Hepatocyte (in vitro differentiated cells): ENCODE data around the gene AHCTF1. TPM values are rescaled to one million over a fixed set of nuclear protein-coding genes. Genes with fewer than 3 reads are reported as not detected.

Source experiments
- DNase-seq: peaks from one replicate; pipeline ENCODE4 v3.0.0-alpha.2; 2016; ENCODE audit warnings: low spot score
- H2AFZ ChIP-seq: fragments of 200-600 bp; sonication (generic); 2 replicates; pipeline ENCODE4 v1.6.0; 2016; ENCODE audit warnings: antibody characterized with exemption, mild to moderate bottlenecking
- H3K27ac ChIP-seq: fragments of 200-600 bp; sonication (generic); 2 replicates; pipeline ENCODE4 v1.5.1; 2016; ENCODE audit warnings: mild to moderate bottlenecking
- H3K27me3 ChIP-seq: fragments of 200-600 bp; sonication (generic); 2 replicates; pipeline ENCODE4 v1.6.1; 2016
- H3K36me3 ChIP-seq: fragments of 200-600 bp; sonication (generic); replicated peaks from 2 replicates; pipeline ENCODE4 v1.5.1; 2016; ENCODE audit warnings: low read depth; ENCODE audit not compliant: insufficient read depth
- H3K4me1 ChIP-seq: fragments of 200-600 bp; sonication (generic); 2 replicates; pipeline ENCODE4 v1.5.1; 2016; ENCODE audit warnings: mild to moderate bottlenecking, moderate library complexity; ENCODE audit not compliant: insufficient read depth
- H3K4me2 ChIP-seq: fragments of 200-600 bp; sonication (generic); 2 replicates; pipeline ENCODE4 v1.6.0; 2016
- H3K4me3 ChIP-seq: fragments of 200-600 bp; sonication (generic); 2 replicates; pipeline ENCODE4 v1.5.1; 2016; ENCODE audit warnings: mild to moderate bottlenecking
- H3K79me2 ChIP-seq: fragments of 200-600 bp; sonication (generic); 2 replicates; pipeline ENCODE4 v1.6.0; 2017; ENCODE audit warnings: mild to moderate bottlenecking
- H3K9me2 ChIP-seq: fragments of 200-600 bp; sonication (generic); replicated peaks from 2 replicates; pipeline ENCODE4 v1.6.0; 2017; ENCODE audit warnings: mild to moderate bottlenecking; ENCODE audit not compliant: insufficient read depth
- H3K9me3 ChIP-seq: fragments of 200-600 bp; sonication (generic); 2 replicates; pipeline ENCODE4 v1.5.1; 2016; ENCODE audit warnings: low read depth, mild to moderate bottlenecking
- H4K20me1 ChIP-seq: fragments of 200-600 bp; sonication (generic); 2 replicates; pipeline ENCODE4 v1.6.0; 2016; ENCODE audit warnings: mild to moderate bottlenecking; ENCODE audit not compliant: insufficient read depth, poor library complexity, severe bottlenecking
- CTCF ChIP-seq: fragments of 200-600 bp; sonication (generic); IDR thresholded peaks from 2 replicates; pipeline ENCODE4 v1.5.1; 2016; ENCODE audit warnings: antibody characterized with exemption, mild to moderate bottlenecking; ENCODE audit not compliant: poor library complexity
- EZH2 ChIP-seq: fragments of 200-600 bp; sonication (generic); IDR thresholded peaks from 2 replicates; pipeline ENCODE4 v1.6.1; 2016; ENCODE audit warnings: antibody characterized with exemption, mild to moderate bottlenecking, borderline replicate concordance
- EZH2phosphoT487 ChIP-seq: fragments of 200-600 bp; sonication (generic); IDR thresholded peaks from one replicate; pipeline ENCODE4 v1.6.1; 2018; ENCODE audit warnings: antibody characterized with exemption, mild to moderate bottlenecking, low read depth, moderate library complexity; ENCODE audit not compliant: unreplicated experiment, severe bottlenecking
- WGBS: methylation state at CpG from one replicate; pipeline ENCODE4 v1.1.6; 2016; ENCODE audit warnings: low lambda C conversion rate; ENCODE audit errors: missing lambda C conversion rate; 5-methylcytosine and 5-hydroxymethylcytosine counted together
- polyA plus RNA-seq: library from polyadenylated mRNA; unstranded; fragments of >200 nt; fragmentation: Nextera tagmentation; extraction: Ambion mirVana; gene quantifications from 2 replicates; pipeline ENCODE4 v1.2.1, GENCODE V29; 2016
- total RNA-seq: library from RNA; depleted of rRNA; stranded (reverse); fragments of >200 nt; gene quantifications from 2 replicates; pipeline ENCODE4 v1.2.3, GENCODE V29; 2014

The AHCTF1 gene
- total and polyA plus RNA-seq, 2 experiments from 2014 or later: 9.7 to 36.4 TPM

GRCh38 chr1:246791303-246791918, 140.3 kb downstream of the AHCTF1 start:
- no peak overlapping the region for H3K4me3 ChIP-seq
- no peaks in the 10 kb centered on the region for H3K9me2 ChIP-seq
- no peaks in the 10 kb centered on the region for H4K20me1 ChIP-seq
- H3K79me2 ChIP-seq: no peaks in the 10 kb centered on the region
- DNase-seq: no peak
- peaks cover 8% of the 10 kb centered on the region for H3K4me1 ChIP-seq
- no peak overlapping the region for H2AFZ ChIP-seq
- no peaks in the 10 kb centered on the region for H3K27me3 ChIP-seq
- no peaks in the 10 kb centered on the region for H3K9me3 ChIP-seq
- no peak for TF ChIP-seq EZH2
- no peak for TF ChIP-seq CTCF
- TF ChIP-seq EZH2phosphoT487: no peak
- 89% methylated on average over 16 of the region's 17 CpGs for WGBS
- no peak overlapping the region for H3K4me2 ChIP-seq
- no peak overlapping the region for H3K27ac ChIP-seq
- no peaks in the 10 kb centered on the region for H3K36me3 ChIP-seq

DNA sequence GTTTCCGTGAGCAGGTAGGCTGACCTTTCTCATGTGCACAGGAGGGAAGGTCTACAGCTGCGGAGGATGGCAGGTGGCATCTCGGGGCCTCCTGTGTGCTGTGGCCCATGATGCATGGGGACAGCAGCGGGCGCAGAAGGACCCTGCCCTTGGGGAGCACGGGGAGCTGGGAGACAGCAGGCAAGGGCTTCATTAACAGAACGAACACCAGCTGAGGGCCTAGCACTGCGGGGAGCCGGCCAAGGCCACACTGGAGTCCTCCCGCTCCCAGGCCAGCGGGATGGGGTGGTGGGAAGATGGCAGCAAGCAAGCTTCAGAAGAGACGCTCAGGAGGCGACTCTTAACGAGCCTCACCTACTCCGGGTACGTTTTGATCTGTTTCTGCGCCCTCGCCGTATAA, 140.9 kb downstream of the AHCTF1 start:
- DNase-seq: no peak
- Histone ChIP-seq H3K9me3 (no peaks in the 10 kb centered on the region), H3K4me1 (peaks cover 8% of the 10 kb centered on the region), H4K20me1 (no peaks in the 10 kb centered on the region), H2AFZ (no peak overlapping the region), H3K9me2 (no peaks in the 10 kb centered on the region), H3K4me3 (no peak overlapping the region), H3K79me2 (no peaks in the 10 kb centered on the region), H3K27ac (no peak overlapping the region), H3K27me3 (no peaks in the 10 kb centered on the region), H3K4me2 (no peak overlapping the region), H3K36me3 (no peaks in the 10 kb centered on the region)
- WGBS: 90% methylated on average over 19 of the region's 19 CpGs
- no peak for TF ChIP-seq EZH2phosphoT487
- no peak for TF ChIP-seq EZH2
- no peak for TF ChIP-seq CTCF

DNA sequence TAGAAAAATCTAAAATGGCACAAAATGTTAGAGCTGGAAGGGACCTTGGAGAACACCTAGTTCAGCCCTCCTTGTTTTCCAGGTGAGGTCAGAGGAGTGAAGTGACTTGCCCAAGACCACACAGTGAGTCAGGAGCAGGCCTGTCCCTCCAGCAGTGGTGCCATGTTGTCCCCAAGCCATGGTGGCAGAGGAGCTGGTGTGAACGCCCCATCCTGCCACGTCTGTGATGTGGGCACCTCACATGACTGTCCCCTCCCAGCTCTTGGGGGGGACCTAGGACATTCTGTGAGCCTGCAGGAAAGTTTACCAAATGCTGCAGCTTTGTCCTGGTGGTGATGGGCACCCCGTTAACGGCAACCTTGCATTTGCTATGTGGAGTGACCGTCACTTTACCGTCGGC, 141.4 kb downstream of the AHCTF1 start:
- H3K27me3 ChIP-seq: no peaks in the 10 kb centered on the region
- WGBS: 97% methylated on average over 7 of the region's 7 CpGs
- H3K4me3 ChIP-seq: no peak overlapping the region
- H3K9me3 ChIP-seq: no peaks in the 10 kb centered on the region
- no peak for DNase-seq
- no peaks in the 10 kb centered on the region for H3K79me2 ChIP-seq
- H3K27ac ChIP-seq: no peak overlapping the region
- H3K9me2 ChIP-seq: no peaks in the 10 kb centered on the region
- TF ChIP-seq EZH2 (no peak), CTCF (no peak), EZH2phosphoT487 (no peak)
- no peaks in the 10 kb centered on the region for H4K20me1 ChIP-seq
- H3K36me3 ChIP-seq: no peaks in the 10 kb centered on the region
- no peak overlapping the region for H3K4me2 ChIP-seq
- H3K4me1 ChIP-seq: peaks cover 8% of the 10 kb centered on the region
- no peak overlapping the region for H2AFZ ChIP-seq
